Prostate gland (tissue), 2 donors: ENCODE measurements around the gene CAMSAP2. TPM values are rescaled to one million over a fixed set of nuclear protein-coding genes. Genes with fewer than 3 reads are reported as not detected.
"Not testable (repeated sequence)": the region's sequence is repeated elsewhere in the genome, so short reads cannot be mapped to it uniquely, and the experiment has no call there.

ENCODE experiments used
- DNase-seq: peaks from one replicate; pipeline ENCODE4 v3.0.0-alpha.2; 2019; ENCODE audit warnings: low spot score
- H3K27ac ChIP-seq, 2 donors: fragments of 200-600 bp; sonication (generic); 2 replicates each; pipeline ENCODE4 v1.5.1; 2017 to 2019
- H3K27me3 ChIP-seq: fragments of 200-600 bp; sonication (generic); replicated peaks from 2 replicates; pipeline ENCODE4 v1.5.1; 2019; ENCODE audit not compliant: insufficient read depth
- H3K36me3 ChIP-seq, 2 donors: fragments of 200-600 bp; sonication (generic); 1 replicate in 1 of 2; 2 replicates in 1 of 2; pipeline versions ENCODE4 v1.5.1 to v1.8.1; 2017 to 2019
- H3K4me1 ChIP-seq: fragments of 200-600 bp; sonication (generic); replicated peaks from 2 replicates; pipeline ENCODE4 v1.5.1; 2019
- H3K4me3 ChIP-seq, 2 donors: fragments of 200-600 bp; sonication (generic); 2 replicates each; pipeline ENCODE4 v1.5.1; 2017 to 2019
- H3K9me3 ChIP-seq: fragments of 200-600 bp; sonication (generic); 2 replicates; pipeline ENCODE4 v1.5.1; 2017
- CTCF ChIP-seq, 4 experiments: fragments of 200-600 bp in 2 of 4; fragments of 450-650 bp in 2 of 4; sonication (generic) in 2 of 4; IDR thresholded peaks; 1 replicate in 3 of 4; 2 replicates in 1 of 4; pipeline ENCODE4 v1.5.1; 2016 to 2019; ENCODE audit warnings: antibody characterized with exemption in 4 of 4, mild to moderate bottlenecking in 2 of 4, moderate library complexity in 2 of 4
- POLR2A ChIP-seq: fragments of 450-650 bp; IDR thresholded peaks from one replicate; pipeline ENCODE4 v1.6.1; 2016; ENCODE audit warnings: antibody characterized with exemption, mild to moderate bottlenecking
- POLR2AphosphoS5 ChIP-seq: sonication (generic); formaldehyde crosslinking; IDR thresholded peaks from one replicate; pipeline ENCODE4 v1.6.1; 2017; ENCODE audit warnings: antibody characterized with exemption
- WGBS: methylation state at CpG from one replicate; pipeline ENCODE4 v1.1.5; 2018; 5-methylcytosine and 5-hydroxymethylcytosine counted together
- intact Hi-C: fragments of 100-400 bp; cut with DNase I; formaldehyde crosslinking; loops from one replicate; pipeline ENCODE4 v1.14.2; 2022
- total RNA-seq, 2 donors: library from RNA; depleted of rRNA; stranded (reverse); fragments of >200 nt; gene quantifications; one replicate each; pipeline ENCODE4 v1.1.0, GENCODE V29; 2016

Gene CAMSAP2
- total RNA-seq, 2 donors from 2014 or later, result 15.8 to 22.8 TPM

GRCh38 chr1:200783926-200784325 lies 45.2 kb downstream of the CAMSAP2 start:
- H3K27me3 ChIP-seq, result no peaks in the 10 kb centered on the region
- no peaks in the 10 kb centered on the region for H3K36me3 ChIP-seq
- 95% methylated on average over 6 of the region's 6 CpGs for WGBS
- H3K27ac ChIP-seq, result no peak overlapping the region
- no peak for TF ChIP-seq POLR2A
- TF ChIP-seq POLR2AphosphoS5, result no peak
- TF ChIP-seq CTCF (IDR thresholded peaks at IDR 0.05), result no peak
- intact Hi-C loops, result no loop called here
- H3K9me3 ChIP-seq, result no peaks in the 10 kb centered on the region
- H3K4me1 ChIP-seq, result no peaks in the 10 kb centered on the region
- H3K4me3 ChIP-seq, result no peak overlapping the region
- no peak for DNase-seq

- intact Hi-C loops, result no loop called here
- no peaks in the 10 kb centered on the region for H3K27me3 ChIP-seq
- WGBS, result 76% methylated on average over 4 of the region's 4 CpGs
- H3K4me3 ChIP-seq, result no peak overlapping the region
- H3K27ac ChIP-seq, result no peak overlapping the region
- no peaks in the 10 kb centered on the region for H3K36me3 ChIP-seq
- H3K9me3 ChIP-seq, result no peaks in the 10 kb centered on the region
- TF ChIP-seq CTCF (IDR thresholded peaks at IDR 0.05), result no peak
- TF ChIP-seq POLR2AphosphoS5, result no peak
- TF ChIP-seq POLR2A, result no peak
- no peaks in the 10 kb centered on the region for H3K4me1 ChIP-seq
- no peak for DNase-seq
Observed at GRCh38 chr1:200784576-200784975, 45.9 kb downstream of the CAMSAP2 start.

- Histone ChIP-seq H3K27ac (no peak overlapping the region), H3K27me3 (no peaks in the 10 kb centered on the region), H3K36me3 (no peaks in the 10 kb centered on the region), H3K4me3 (no peak overlapping the region), H3K4me1 (no peaks in the 10 kb centered on the region), H3K9me3 (no peaks in the 10 kb centered on the region)
- intact Hi-C loops, result no loop called here
- no peak for TF ChIP-seq CTCF (IDR thresholded peaks at IDR 0.05)
- TF ChIP-seq POLR2AphosphoS5, result no peak
- no peak for TF ChIP-seq POLR2A
- WGBS, result 95% methylated on average over 4 of the region's 4 CpGs
- DNase-seq, result no peak
Observed at GRCh38 chr1:200786788-200787187, 48.1 kb downstream of the CAMSAP2 start.

- H3K27me3 ChIP-seq, result no peaks in the 10 kb centered on the region
- no peaks in the 10 kb centered on the region for H3K36me3 ChIP-seq
- H3K4me3 ChIP-seq, result no peak overlapping the region
- DNase-seq, result no peak
- no peaks in the 10 kb centered on the region for H3K4me1 ChIP-seq
- WGBS, result 94% methylated on average over 1 of the region's 1 CpG
- TF ChIP-seq POLR2AphosphoS5 (no peak), POLR2A (no peak), CTCF (IDR thresholded peaks at IDR 0.05) (no peak)
- H3K9me3 ChIP-seq, result no peaks in the 10 kb centered on the region
- intact Hi-C loops, result no loop called here
- H3K27ac ChIP-seq, result no peak overlapping the region
Observed at GRCh38 chr1:200787896-200788387, 49.2 kb downstream of the CAMSAP2 start.

- intact Hi-C loops, H3K27ac ChIP-seq, H3K36me3 ChIP-seq, H3K27me3 ChIP-seq, H3K4me3 ChIP-seq, DNase-seq, H3K4me1 ChIP-seq, H3K9me3 ChIP-seq: not testable (repeated sequence)
- 87% methylated on average over 6 of the region's 6 CpGs for WGBS
Observed at GRCh38 chr1:200791012-200791411, 52.3 kb downstream of the CAMSAP2 start.
